ENCODE data around the gene GALNT9. TPM values are rescaled to one million over a fixed set of nuclear protein-coding genes. Genes with fewer than 3 reads are reported as not detected.

GALNT9 gene
- total RNA-seq, 1 experiment from 2014 or later = 0.45 TPM

- DNase-seq = no peak
- no peaks in the 10 kb centered on the region for H3K9me3 ChIP-seq
- BruUV-seq (replicated peaks) = no TSS peak
- intact Hi-C loops (cut with micrococcal nuclease; ENCODE audit: unreplicated experiment) = no loop called here
- no peak for TF ChIP-seq CTCF (IDR thresholded peaks at IDR 0.05; ENCODE audit: insufficient read depth in 1 of 2, low read depth in 1 of 2, low read length in 1 of 2, severe bottlenecking in 1 of 2, unreplicated experiment in 1 of 2)
- H3K27ac Mint-ChIP-seq (ENCODE audit: unreplicated experiment) = no peak overlapping the region
- H3K4me1 Mint-ChIP-seq (ENCODE audit: low read depth, unreplicated experiment) = no peaks in the 10 kb centered on the region
- H3K4me1 ChIP-seq = no peaks in the 10 kb centered on the region
- no peak overlapping the region for H3K4me3 Mint-ChIP-seq (ENCODE audit: unreplicated experiment)
- H3K27me3 Mint-ChIP-seq (ENCODE audit: insufficient read depth, unreplicated experiment) = peaks cover 24% of the 10 kb centered on the region
- POLR2A ChIA-PET = no interaction called here
- CTCF ChIA-PET = interaction anchor here (0.7 kb wide), 1 partner anchor 60 kb away, joined by 3 read pairs; no protein-coding TSS in a partner anchor
- no peaks in the 10 kb centered on the region for H3K36me3 ChIP-seq (ENCODE audit: control insufficient read depth, insufficient read depth, low read length)
- no peaks in the 10 kb centered on the region for H3K36me3 Mint-ChIP-seq (ENCODE audit: insufficient read depth, unreplicated experiment)
- no peak overlapping the region for H3K4me3 ChIP-seq (ENCODE audit: low read depth, low read length)
- no peaks in the 10 kb centered on the region for H3K27me3 ChIP-seq (replicated peaks; ENCODE audit: control insufficient read depth, insufficient read depth, low read length)
- H3K9me3 Mint-ChIP-seq (ENCODE audit: unreplicated experiment) = peaks cover 8% of the 10 kb centered on the region
Measured at GRCh38 chr12:132213359-132214160, 115.8 kb downstream of the GALNT9 start.

DNA sequence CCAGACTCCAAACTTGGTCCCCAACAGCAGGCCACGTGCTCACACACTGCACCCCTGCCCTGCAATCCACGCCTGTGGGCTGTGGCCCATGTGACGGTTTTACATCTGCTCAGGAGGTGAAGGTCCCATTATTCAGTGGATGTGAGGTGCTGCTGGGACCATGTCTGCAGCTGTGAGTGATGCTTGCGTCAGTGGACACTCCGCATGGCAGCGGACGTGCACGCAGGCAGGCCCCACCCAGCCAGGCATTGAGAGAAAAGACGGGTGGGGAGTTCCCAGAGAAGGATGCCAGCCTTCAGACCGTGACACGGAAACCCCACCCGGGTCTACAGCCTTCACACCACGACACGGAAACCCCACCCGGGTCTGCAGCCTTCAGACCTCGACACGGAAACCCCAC lies 117.6 kb downstream of the GALNT9 start:
- no peaks in the 10 kb centered on the region for H3K27me3 ChIP-seq (replicated peaks; ENCODE audit: control insufficient read depth, insufficient read depth, low read length)
- H3K27me3 Mint-ChIP-seq (ENCODE audit: insufficient read depth, unreplicated experiment) = peaks cover 16% of the 10 kb centered on the region

DNA sequence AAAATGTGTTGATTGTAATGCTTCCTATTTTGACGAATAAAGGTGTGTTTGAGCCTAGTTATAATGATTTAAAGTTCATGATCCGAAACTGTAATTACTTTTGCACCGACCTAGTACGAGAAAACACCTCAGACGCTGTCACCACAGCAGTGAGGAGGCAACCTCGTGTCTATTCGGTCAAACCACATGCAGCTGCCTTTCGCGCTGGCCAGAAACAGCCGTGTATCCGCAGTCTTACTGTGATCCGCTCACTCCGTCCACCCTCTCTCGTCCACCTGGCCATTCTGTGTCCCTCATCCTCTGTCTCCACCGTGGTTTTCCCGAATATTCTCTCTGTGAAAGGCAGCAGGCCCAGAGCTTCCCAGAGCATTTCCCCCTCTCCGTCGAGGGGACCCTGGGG lies 118.1 kb downstream of the GALNT9 start:
- Mint-ChIP-seq H3K4me3 (ENCODE audit: unreplicated experiment) (no peak overlapping the region), H3K27me3 (ENCODE audit: insufficient read depth, unreplicated experiment) (peaks cover 15% of the 10 kb centered on the region)
- DNase-seq = no peak

More for the DNA sequence above, 117.6 kb downstream of the GALNT9 start:
- no peak overlapping the region for H3K4me3 ChIP-seq (ENCODE audit: low read depth, low read length)
- CTCF ChIA-PET = no interaction called here
- H3K4me1 ChIP-seq = no peaks in the 10 kb centered on the region
- Mint-ChIP-seq H3K27ac (ENCODE audit: unreplicated experiment) (no peak overlapping the region), H3K9me3 (ENCODE audit: unreplicated experiment) (no peaks in the 10 kb centered on the region), H3K4me3 (ENCODE audit: unreplicated experiment) (no peak overlapping the region), H3K36me3 (ENCODE audit: insufficient read depth, unreplicated experiment) (no peaks in the 10 kb centered on the region), H3K4me1 (ENCODE audit: low read depth, unreplicated experiment) (no peaks in the 10 kb centered on the region)
- intact Hi-C loops (cut with micrococcal nuclease; ENCODE audit: unreplicated experiment) = no loop called here
- POLR2A ChIA-PET = no interaction called here
- DNase-seq = no peak
- no peak for TF ChIP-seq CTCF (IDR thresholded peaks at IDR 0.05; ENCODE audit: insufficient read depth in 1 of 2, low read depth in 1 of 2, low read length in 1 of 2, severe bottlenecking in 1 of 2, unreplicated experiment in 1 of 2)
- no peaks in the 10 kb centered on the region for H3K36me3 ChIP-seq (ENCODE audit: control insufficient read depth, insufficient read depth, low read length)
- BruUV-seq (replicated peaks) = no TSS peak
- H3K9me3 ChIP-seq = no peaks in the 10 kb centered on the region

More for the DNA sequence above, 118.1 kb downstream of the GALNT9 start:
- Mint-ChIP-seq H3K27ac (ENCODE audit: unreplicated experiment) (no peak overlapping the region), H3K4me1 (ENCODE audit: low read depth, unreplicated experiment) (no peaks in the 10 kb centered on the region), H3K9me3 (ENCODE audit: unreplicated experiment) (no peaks in the 10 kb centered on the region), H3K36me3 (ENCODE audit: insufficient read depth, unreplicated experiment) (no peaks in the 10 kb centered on the region)
- Histone ChIP-seq H3K36me3 (ENCODE audit: control insufficient read depth, insufficient read depth, low read length) (no peaks in the 10 kb centered on the region), H3K4me3 (ENCODE audit: low read depth, low read length) (no peak overlapping the region), H3K27me3 (replicated peaks; ENCODE audit: control insufficient read depth, insufficient read depth, low read length) (no peaks in the 10 kb centered on the region), H3K9me3 (no peaks in the 10 kb centered on the region), H3K4me1 (no peaks in the 10 kb centered on the region)
- ChIA-PET CTCF (no interaction called here), POLR2A (no interaction called here)
- intact Hi-C loops (cut with micrococcal nuclease; ENCODE audit: unreplicated experiment) = no loop called here
- no TSS peak for BruUV-seq (replicated peaks)
- no peak for TF ChIP-seq CTCF (IDR thresholded peaks at IDR 0.05; ENCODE audit: insufficient read depth in 1 of 2, low read depth in 1 of 2, low read length in 1 of 2, severe bottlenecking in 1 of 2, unreplicated experiment in 1 of 2)
